Left renal pelvis (tissue), 4 donors: ENCODE results near the gene RPN2. TPM values are rescaled to one million over a fixed set of nuclear protein-coding genes. Genes with fewer than 3 reads are reported as not detected.
"Not testable (repeated sequence)": the region's sequence is repeated elsewhere in the genome, so short reads cannot be mapped to it uniquely, and the experiment has no call there.

Source experiments
- DNase-seq, 4 donors: peaks; one replicate each; pipeline ENCODE4 v3.0.0-alpha.2; 2013; ENCODE audit warnings: low read depth in 4 of 4, low spot score in 3 of 4
- polyA plus RNA-seq, 4 donors: library from polyadenylated mRNA; unstranded; fragments of 120-200 nt; gene quantifications; one replicate each; pipeline ENCODE4 v1.2.1, GENCODE V29; 2013; ENCODE audit not compliant: insufficient read length in 4 of 4

Gene RPN2
- polyA plus RNA-seq = 100 to 1,000 TPM; 223 to 331 (median 306) TPM

DNA sequence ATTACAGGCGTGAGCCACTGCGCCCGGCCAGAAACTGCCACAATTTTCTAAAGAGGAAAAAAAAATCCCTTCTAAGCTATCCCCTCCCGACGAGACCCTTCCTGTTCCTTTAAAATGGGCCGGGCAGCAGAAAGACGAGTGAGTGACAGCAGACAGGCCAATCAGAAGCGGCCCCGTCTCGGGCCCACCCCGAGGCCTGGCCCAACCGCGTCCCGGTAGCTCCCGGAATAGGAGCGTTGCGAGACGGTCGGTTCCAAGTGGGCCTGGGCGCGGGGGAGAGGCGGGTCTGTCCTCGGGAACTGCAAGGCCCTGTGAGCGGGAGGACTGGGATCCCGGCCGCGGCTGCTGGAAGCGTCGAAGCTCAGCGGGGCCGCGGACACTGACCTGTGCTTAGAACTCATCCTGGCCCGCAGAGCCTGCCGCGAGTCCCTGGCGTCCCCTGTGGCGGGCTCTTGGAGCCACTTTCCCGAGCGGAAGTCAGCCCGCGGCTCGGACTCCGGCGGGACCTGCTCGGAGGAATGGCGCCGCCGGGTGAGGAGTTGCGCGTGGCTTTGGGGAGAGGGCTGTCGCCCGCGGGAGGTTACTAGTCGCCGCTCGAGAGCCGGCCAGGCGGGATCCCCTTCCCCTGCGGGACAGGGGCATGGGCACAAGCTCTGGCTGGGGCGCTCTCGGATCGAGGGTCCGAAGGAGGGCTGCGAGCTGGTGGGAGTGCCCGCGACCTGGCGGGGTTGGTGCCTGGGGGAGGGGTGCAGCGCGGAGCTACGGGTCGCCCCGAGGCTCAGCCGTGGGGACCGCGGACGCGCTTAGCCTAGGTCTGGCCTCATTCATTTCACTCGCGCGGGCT is at the start of gene RPN2, which contains the start of gene MROH8:
RPN2 (plus strand) TSS at position 492 of the 844 bp plus-strand sequence; CDS start at position 519, 27 bp downstream.
MROH8 (minus strand) TSS at position 710 of the 844 bp plus-strand sequence.
- DNase-seq = peak; percentile 91 to 94 (median 94)

DNA sequence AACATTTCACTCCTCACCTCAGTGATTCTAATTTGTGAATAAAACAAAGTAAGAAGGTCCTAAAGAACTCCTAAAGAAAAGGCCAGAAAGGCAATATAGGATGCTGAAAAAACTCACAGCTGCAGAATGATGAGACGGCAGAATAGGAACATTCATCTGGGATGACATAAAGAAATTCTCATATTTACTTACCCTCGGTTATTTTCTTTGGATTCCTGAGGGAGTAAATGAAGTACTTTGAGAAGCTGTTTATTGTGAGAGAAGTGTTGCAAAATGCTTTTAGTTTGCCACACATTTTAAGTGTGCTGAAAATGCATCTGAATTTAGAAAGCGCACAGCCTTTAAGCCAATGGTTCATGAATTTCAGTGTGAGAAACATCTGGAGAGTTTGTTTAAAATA is 47.6 kb upstream of the RPN2 start:
- no peak for DNase-seq

DNA sequence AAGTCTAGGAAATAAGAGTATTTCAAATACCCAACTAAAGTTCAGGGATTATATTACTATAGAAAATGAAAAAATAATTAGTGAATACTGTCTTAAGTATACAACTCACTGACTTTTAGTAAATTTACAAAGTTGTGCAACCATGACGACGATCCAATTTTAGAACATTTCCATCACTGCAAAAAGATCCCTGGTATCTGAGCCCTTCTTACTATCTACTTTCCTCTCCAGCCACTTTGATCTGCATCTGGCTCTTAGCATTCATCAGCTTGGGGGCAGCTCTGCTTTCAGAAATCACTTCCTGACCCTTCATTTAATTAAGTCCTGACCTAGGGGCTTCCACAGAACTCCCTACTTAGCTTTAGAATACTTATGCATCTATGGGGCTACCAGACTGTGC is 45.2 kb upstream of the RPN2 start:
- DNase-seq = no peak

DNA sequence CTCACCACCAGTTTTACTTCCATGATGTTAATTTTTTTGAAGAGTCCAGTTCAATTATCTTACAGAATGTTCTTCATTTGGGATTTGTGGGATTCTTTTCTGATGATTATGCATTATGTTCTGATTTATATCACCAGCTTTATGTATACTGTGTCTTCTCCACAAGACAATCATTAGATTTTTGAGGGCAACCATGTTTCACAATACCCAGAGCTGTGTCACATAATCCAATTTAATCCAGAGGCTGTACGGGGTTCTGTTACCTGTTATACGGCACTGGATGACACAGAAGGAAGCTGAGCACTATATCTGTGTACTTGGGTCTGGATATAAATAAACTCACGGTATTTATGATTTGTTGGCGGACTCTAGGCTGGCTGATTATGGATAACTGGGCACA is 41.6 kb upstream of the RPN2 start:
- no peak for DNase-seq

DNA sequence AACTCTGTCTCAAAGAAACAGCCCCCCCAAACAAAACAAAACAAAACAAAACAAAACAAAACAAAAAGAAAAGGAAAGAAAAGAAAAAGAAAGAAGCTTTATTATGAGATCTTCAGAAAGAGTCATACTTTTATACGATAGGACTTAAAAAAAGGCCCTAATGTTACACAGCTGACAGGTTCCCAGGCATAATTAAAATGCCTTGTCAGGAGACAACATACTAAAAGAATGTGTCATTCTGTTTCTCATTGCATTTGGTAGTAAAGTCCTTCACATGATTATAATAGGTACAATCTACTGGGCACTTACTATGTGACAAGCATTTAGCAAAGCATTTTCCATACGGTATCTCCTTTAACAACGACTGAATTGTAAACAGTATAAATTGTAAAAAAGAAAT is 36.4 kb upstream of the RPN2 start:
- no peak for DNase-seq

DNA sequence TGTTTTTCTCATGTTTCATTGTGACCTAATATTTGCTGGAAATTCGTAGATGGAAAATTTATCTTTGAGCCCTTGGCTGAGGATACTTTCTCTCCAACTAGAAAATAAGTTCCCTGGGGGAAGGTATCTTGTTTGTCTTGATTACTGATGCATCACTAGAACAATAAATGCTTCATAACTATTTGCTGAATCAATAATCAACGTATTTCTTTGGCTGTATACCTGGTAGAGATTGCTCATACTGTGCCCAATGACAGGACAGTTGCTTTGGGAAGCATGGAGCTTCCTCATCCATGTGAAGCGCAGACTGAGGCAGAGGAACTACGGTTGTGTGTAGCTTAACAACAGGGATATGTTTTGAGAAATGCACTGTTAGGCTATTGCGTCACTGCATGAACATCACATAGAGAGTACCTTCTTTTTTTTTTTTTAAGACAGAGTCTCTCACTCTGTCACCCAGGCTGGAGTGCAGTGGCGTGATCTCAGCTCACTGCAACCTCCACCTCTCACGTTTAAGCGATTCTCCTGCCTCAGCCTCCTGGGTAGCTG is 34.2 kb upstream of the RPN2 start:
- no peak for DNase-seq

DNA sequence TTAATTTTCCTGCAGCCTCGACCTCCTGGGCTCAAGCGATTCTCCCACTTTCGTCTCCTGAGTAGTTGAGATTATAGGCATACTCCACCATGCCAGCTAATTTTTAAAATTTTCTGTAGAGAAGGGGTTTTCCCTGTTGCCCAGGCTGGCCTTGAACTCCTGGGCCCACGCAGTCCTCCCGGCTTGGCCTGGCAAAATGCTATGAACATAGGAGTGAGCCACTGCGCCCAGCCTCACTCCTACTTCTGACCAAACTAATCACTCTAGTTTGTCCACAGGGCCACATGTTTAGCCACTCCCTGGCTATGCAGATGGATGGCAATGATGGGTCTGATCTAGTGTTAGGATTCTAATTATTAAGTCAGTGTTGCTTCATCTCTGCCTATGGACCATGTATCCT is 31.9 kb upstream of the RPN2 start:
- DNase-seq = no peak

DNA sequence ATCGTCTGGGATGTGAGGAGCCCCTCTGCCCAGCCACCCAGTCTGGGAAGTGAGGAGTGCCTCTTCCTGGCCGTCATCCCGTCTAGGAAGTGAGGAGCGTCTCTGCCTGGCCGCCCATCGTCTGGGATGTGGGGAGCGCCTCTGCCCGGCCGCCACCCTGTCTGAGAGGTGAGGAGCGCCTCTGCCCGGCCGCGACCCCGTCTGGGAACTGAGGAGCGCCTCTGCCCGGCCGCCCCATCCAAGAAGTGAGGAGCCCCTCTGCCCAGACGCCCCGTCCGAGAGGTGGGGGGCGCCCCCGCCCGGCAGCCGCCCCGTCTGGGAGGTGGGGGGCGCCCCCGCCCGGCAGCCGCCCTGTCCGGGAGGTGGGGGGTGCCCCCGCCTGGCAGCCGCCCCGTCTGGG is 28.3 kb upstream of the RPN2 start:
- DNase-seq = not testable (repeated sequence)

DNA sequence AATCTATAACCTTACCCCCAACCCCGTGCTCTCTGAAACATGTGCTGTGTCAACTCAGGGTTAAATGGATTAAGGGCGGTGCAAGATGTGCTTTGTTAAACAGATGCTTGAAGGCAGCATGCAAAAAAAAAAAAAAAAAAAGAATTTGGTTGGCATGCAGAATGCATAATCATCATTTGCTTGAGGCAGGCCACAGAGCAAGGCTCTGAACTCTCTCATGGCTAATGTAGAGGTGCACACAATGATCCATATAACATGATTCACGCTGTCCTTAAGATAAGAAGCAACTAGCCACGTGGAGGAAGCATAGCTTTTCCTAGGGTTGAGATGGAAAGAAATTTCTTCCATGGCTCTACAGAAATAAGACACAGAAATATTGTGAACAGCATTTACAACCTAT is 27.6 kb upstream of the RPN2 start:
- DNase-seq = no peak

DNA sequence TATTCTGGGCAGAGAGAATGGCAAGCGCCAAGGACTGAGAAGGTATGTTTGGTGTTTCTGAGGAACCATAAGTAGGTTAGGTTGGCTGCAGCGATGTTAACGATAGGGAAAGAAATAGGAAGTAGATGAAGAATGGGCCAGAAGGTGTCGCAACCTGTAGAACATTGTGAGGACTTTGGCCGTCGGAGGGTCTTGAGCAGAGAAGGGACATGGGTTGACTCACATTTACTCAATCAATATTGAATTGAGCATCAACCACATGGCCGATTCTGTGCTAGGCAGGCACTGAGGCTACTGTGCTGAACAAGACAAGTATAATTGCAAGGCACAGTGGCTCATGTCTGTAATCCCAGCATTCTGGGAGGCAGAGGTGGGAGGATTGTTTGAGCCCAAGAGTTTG is 26.8 kb upstream of the RPN2 start:
- DNase-seq = no peak

DNA sequence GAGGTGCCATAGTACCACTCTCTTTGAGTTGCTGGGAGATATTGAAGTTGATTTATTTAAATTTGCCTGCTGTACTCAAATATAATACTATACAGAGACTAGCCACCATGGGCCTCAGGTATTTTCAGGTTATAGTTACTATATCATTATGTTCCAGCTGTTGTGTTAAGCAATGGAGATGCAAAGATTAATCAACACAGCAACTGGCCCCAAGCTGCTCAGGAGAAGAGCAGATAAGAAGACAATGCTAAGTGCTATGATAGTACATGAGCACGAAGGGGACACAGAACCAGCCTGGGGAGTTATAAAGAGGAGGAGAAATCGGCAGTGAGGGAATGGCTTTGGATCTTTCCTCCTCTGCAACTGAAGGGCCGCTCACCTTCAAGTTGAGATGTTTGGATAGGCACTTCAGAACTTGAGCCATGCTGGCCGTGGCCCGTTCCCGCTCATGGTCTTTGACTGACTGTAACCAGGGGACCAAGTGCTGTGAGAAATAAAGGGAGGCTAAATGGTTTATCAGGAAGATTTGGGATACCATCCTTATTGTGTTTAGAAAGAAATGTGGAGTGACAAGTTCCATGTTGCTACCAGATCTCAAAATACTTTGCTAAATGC is 24.3 kb upstream of the RPN2 start:
- DNase-seq = no peak

DNA sequence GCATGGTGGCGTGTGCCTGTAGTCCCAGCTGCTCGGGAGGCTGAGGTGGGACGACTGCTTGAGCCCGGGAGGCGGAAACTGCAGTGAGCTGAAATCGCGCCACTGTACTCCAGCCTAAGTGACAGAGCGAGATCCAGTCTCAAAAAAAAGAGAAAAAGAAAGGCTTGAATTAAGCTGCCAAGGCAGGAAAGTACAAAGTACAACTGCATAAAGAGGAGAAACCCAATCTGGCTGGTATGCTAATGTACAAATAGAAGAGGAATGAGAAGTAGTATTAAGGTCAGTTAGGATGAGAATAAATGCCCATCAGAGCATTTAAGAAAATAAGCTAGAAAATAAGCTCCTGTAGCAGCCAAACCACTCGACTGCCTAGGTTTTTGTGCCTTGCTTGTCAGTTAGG is 23.1 kb upstream of the RPN2 start:
- DNase-seq = no peak

DNA sequence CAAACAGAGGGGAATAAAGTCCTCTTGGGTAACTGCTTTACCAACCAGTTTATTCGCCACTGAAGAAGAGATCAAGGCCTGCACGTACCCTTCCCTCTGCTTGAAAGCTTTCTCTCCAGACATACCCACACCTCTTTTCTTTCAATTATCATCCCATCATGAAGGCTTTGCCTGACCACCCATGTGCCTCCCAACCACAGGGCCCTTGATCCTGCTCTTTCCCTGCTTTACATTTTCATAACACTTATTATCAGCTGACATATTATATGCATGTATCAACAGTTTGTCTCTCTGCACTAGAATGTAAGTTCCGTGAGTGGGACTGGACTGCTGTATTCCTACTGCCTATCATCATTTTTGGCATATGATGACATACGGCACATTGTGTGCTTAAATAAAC is 20.9 kb upstream of the RPN2 start:
- no peak for DNase-seq

DNA sequence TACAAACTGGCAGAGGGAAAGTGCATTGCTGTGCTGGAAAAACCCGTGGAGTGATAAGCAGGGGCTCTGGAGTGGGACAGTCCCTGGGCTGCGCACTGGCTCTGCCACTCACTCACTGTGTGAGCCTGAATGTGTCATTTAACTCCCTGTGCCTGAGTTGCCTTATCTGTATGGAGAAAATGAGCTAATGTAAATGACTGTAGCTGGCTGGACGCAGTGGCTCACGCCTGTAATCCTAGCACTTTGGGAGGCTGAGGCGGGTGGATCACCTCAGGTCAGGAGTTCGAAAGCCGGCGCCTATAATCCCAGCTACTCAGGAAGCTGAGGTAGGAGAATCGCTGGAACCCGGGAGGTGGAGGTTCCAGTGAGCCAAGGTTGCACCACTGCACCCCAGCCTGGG is 18.4 kb upstream of the RPN2 start:
- DNase-seq = no peak

DNA sequence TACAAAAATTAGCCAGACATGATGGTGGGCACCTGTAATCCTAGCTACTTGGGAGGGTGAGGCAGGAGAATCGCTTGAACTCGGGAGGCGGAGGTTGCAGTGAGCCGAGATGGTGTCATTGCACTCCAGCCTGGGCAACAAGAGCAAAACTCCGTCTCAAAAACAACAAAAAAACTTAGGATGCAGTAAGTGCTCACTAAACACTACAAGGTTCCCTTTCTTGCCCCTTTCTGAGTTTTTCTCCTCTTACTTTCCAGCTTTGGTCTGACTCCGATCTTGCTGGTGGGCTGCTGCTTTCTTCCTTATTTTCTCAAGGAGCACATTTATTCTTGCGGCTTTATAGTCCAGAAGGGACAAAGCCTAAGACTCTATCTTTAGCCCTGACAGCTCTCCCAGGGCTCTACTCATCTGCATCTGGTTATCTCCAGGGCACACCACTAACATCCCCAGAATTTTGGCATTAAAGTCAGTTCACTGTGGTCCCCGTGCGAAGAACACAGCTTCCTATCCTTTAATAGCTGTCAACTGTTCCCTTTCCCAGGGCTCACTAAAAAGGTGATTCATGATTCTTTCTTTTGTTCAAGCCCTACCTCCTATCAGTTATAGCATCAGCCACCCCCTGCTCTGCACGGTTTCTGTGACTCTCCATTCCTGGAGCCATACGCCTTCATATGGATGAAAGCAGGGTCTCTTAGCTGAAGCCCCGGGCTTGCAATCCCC is 17.1 kb upstream of the RPN2 start:
- no peak for DNase-seq

DNA sequence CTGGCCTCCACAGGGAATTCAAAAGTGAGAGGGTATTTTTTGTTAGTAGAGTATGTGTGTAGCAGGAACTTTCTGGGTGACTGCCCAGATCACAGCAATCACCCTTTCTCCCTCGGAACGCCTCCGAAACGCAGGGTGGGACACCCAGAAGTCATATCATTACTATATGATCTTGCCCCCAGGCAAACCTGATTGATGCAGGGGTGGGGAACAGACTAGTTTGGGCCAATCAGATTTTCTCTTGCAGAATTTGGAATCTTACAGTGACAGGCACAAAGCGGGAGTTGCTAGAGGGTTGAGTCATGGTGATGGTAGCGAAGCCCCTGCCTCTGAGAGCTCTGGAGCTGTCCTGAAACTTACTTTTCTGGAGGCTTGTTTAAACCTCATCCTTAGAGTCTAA is 16.5 kb upstream of the RPN2 start:
- no peak for DNase-seq

DNA sequence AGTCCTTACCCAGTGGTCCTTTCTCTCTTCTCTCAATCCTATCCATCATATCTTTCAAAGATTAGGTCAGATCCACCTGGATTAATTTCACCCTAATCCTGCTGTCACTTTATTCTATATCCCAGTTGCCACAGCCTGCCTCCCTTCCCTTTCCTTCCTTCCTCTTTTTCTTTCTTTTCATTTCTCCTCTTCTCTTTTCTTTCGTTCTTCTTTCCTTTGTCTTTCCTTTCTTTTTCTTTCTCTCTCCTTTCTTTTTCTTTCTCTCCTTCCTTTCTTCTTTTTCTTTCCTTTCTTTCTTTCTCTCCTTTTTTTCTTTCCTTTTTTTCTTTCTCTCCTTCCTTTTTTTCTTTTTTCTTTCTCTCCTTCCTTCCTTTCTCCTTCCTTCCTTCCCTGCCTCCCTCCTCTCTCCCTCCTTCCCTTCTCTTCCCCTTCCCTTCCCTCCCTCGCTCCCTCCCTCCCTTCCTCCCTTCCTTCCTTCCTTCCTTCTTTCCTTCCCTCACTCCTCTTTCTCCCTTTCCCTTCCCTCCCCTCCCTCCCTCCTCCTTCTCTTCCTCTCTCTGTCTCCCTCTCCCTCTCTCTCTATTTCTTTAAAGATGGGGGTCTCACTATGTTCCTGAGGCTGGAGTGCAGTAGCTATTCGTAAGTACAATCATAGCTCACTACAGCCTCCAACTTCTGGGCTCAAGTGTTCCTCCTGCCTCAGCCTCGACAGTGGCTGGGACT is 15.1 kb upstream of the RPN2 start:
- DNase-seq = no peak

DNA sequence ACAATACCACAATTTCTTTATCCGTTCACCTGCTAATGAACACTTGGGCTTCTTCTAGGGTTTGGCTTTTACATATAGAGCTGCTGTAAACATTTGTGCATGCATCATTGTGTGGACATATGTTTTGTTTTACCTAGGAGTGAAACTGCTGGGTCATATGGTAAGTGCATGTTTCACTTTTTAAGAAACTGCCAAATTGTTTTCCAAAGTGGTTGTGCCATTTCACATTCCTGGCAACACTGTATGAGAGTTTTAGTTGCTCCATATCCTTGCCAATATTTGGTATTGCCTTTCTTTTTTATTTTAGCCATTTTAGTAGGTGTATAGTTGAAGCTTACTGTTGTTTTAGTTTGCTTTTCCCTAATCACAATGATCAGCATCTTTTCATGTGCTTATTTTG is 14.1 kb upstream of the RPN2 start:
- DNase-seq = no peak

DNA sequence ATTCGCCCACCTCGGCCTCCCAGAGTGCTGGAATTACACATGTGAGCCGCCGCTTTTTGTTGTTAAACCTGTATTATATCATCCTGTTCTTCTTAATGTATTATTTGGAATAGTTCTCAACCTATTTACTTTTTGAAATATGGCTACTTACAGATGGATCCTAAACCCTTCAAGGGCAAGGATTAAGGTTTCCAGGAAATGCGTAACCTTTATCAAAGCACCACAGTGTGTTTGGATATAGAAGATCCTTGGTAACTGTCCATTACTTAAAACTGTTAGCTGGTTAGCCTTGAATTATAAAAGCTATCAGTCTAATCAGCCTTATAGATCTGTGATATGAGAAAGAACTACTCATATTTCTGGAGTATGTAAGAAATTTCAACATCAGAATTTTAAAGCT is 12.3 kb upstream of the RPN2 start:
- no peak for DNase-seq

DNA sequence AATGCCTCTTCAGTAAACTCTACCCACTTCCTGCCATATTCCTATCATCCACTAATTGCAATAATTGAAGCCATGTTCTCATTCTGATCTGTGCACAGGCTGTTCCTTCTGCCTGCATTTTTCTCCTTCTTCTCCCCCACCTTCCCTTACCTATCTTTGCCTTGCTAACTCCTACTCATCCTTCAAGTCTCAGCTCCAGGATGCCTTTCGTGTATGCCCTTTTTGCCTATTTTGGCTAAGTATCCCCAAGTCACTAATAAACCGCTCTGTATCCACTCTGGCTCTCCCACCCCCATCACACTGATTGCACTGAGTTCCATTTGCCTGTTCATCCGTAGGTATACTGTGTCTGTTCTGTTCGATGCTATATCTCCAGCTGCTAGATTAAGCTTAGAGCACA is 6.3 kb upstream of the RPN2 start:
- no peak for DNase-seq
